GM19324 (cell line): ENCODE data around the gene TMEM131.
"Not testable (repeated sequence)": the region's sequence is repeated elsewhere in the genome, so short reads cannot be mapped to it uniquely, and the experiment has no call there.

Source experiments
- ATAC-seq: cut with Tn5 transposase; IDR thresholded peaks from one replicate; pipeline ENCODE4 v1.9.1; 2021; ENCODE audit warnings: mild to moderate bottlenecking, moderate library complexity; ENCODE audit not compliant: unreplicated experiment, low FRiP score

The TMEM131 gene

GRCh38 chr2:97716695-97717612 is 278.8 kb downstream of the TMEM131 start:
- ATAC-seq, result no peak

GRCh38 chr2:97715951-97716694 is 279.6 kb downstream of the TMEM131 start:
- ATAC-seq, result no peak

GRCh38 chr2:97714950-97715652 is 280.6 kb downstream of the TMEM131 start:
- ATAC-seq, result no peak

- no peak for ATAC-seq
Measured at GRCh38 chr2:97714084-97714949, 281.4 kb downstream of the TMEM131 start.

GRCh38 chr2:97713296-97714083 is 282.3 kb downstream of the TMEM131 start, which contains the start of gene ZAP70:
Gene ZAP70, plus strand, starts transcription at chr2:97713576. Its CDS starts 10,461 bp downstream, at chr2:97724037.
- no peak for ATAC-seq

- no peak for ATAC-seq
Measured at GRCh38 chr2:97712693-97713295, 283.0 kb downstream of the TMEM131 start.

- ATAC-seq, result not testable (repeated sequence)
Measured at GRCh38 chr2:97712175-97712574, 283.6 kb downstream of the TMEM131 start.

- no peak for ATAC-seq
Measured at GRCh38 chr2:97711394-97711711, 284.4 kb downstream of the TMEM131 start.

GRCh38 chr2:97708608-97709007 is 287.1 kb downstream of the TMEM131 start:
- ATAC-seq, result no peak

GRCh38 chr2:97708048-97708380 is 287.7 kb downstream of the TMEM131 start:
- no peak for ATAC-seq

- no peak for ATAC-seq
Measured at GRCh38 chr2:97707362-97708047, 288.2 kb downstream of the TMEM131 start.

GRCh38 chr2:97706708-97707345 is 288.9 kb downstream of the TMEM131 start:
- ATAC-seq, result no peak
